ENCODE measurements around the gene NAA11. TPM values are rescaled to one million over a fixed set of nuclear protein-coding genes. Genes with fewer than 3 reads are reported as not detected.

The NAA11 gene
- total RNA-seq, 1 donor from 2014 or later, result not detected

DNA sequence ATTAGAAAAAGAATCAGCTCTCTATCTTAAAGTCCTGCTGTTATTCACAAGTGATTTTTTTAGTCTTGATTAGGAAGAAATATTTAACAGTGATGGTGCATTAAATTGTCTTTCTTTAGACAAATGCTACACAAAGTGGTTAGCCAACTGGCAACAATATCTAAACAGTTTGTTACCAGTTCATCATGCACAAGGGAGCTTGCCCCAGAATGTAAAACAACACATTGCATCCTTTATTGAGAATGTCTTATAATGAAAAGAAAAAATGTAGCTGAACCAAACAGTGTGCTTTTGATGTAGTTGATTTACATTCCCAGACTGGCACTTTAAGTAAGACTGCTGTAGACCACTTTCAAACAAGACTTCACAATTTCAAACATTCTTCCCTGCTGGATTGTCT lies 34.1 kb upstream of the NAA11 start:
- H3K9me3 Mint-ChIP-seq, result no peaks in the 10 kb centered on the region
- TF ChIP-seq, protein P1, sequence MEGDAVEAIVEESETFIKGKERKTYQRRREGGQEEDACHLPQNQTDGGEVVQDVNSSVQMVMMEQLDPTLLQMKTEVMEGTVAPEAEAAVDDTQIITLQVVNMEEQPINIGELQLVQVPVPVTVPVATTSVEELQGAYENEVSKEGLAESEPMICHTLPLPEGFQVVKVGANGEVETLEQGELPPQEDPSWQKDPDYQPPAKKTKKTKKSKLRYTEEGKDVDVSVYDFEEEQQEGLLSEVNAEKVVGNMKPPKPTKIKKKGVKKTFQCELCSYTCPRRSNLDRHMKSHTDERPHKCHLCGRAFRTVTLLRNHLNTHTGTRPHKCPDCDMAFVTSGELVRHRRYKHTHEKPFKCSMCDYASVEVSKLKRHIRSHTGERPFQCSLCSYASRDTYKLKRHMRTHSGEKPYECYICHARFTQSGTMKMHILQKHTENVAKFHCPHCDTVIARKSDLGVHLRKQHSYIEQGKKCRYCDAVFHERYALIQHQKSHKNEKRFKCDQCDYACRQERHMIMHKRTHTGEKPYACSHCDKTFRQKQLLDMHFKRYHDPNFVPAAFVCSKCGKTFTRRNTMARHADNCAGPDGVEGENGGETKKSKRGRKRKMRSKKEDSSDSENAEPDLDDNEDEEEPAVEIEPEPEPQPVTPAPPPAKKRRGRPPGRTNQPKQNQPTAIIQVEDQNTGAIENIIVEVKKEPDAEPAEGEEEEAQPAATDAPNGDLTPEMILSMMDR (IDR thresholded peaks at IDR 0.05; ENCODE audit: unreplicated experiment), result no peak
- peaks cover 4% of the 10 kb centered on the region for H3K4me1 Mint-ChIP-seq
- H3K27me3 Mint-ChIP-seq (ENCODE audit: low read depth), result no peaks in the 10 kb centered on the region
- no peak overlapping the region for H3K4me3 Mint-ChIP-seq
- DNase-seq (ENCODE audit: low spot score in 2 of 2, unreplicated experiment in 2 of 2), result no peak
- H3K36me3 Mint-ChIP-seq, result no peaks in the 10 kb centered on the region
- no peak overlapping the region for H3K27ac Mint-ChIP-seq

DNA sequence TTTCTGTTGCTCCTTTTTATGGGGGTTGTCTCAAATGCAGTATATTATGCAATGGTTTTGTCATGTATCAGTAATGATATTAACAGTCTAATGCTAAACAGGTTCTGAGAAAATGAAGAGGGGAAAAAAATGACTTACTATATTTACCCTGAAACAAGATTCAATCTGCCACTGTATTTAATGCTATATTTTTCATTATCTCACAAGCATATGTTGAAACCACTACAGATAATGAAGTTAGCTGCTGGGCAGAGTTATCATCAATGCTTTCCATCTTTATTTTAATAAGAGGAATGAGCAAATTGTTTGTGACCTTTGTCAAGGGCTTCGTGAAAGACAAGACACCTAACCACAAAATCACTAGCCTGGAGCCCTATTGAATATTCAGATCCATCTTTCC lies 32.6 kb upstream of the NAA11 start:
- H3K4me1 Mint-ChIP-seq, result peaks cover 4% of the 10 kb centered on the region
- H3K27me3 Mint-ChIP-seq (ENCODE audit: low read depth), result no peaks in the 10 kb centered on the region
- no peak overlapping the region for H3K27ac Mint-ChIP-seq
- H3K9me3 Mint-ChIP-seq, result no peaks in the 10 kb centered on the region
- TF ChIP-seq, protein P1 (IDR thresholded peaks at IDR 0.05; ENCODE audit: unreplicated experiment), result no peak
- no peak for DNase-seq (ENCODE audit: low spot score in 2 of 2, unreplicated experiment in 2 of 2)
- H3K4me3 Mint-ChIP-seq, result no peak overlapping the region
- no peaks in the 10 kb centered on the region for H3K36me3 Mint-ChIP-seq

DNA sequence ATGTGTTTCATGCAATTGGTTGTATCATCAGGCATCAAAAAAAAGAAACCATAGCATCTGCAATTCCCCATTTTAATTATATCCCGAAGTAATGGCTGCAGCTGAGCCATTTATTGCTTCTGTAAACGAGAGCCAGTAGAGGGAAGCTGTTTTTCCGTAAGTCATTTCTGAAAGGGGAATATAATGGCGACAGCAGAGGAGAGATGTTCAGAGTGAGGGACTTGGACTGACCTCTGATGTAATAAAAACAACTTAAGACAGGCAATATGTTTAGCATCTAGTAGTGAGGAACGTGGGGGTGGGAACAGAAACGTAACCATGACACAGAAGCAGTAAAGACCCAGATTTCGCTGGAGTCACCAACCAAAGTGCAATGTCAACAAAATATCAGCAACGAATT lies 31.5 kb upstream of the NAA11 start:
- no peak for DNase-seq (ENCODE audit: low spot score in 2 of 2, unreplicated experiment in 2 of 2)
- Mint-ChIP-seq H3K27me3 (ENCODE audit: low read depth) (no peaks in the 10 kb centered on the region), H3K27ac (no peak overlapping the region), H3K9me3 (no peaks in the 10 kb centered on the region), H3K36me3 (no peaks in the 10 kb centered on the region), H3K4me3 (no peak overlapping the region), H3K4me1 (peaks cover 4% of the 10 kb centered on the region)
- TF ChIP-seq, protein P1 (IDR thresholded peaks at IDR 0.05; ENCODE audit: unreplicated experiment), result no peak

DNA sequence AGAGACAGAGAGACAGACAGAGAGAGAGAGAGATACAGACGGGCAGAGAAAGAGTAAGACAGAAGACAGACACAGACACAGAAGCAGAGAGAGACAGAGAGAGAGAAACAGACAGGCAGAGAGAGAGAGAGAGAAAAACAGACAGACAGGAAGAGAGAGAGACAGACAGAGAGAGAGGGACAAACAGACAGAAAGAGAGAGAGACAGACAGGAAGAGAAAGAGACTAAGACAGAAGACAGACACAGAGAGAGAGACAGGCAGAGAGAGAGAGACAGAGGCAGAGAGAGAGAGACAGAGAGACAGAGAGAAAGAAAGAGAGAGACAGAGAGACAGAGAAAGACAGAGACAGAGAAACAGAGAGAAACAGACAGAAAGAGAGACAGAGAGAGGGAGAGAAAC lies 27.2 kb upstream of the NAA11 start:
- TF ChIP-seq, protein P1 (IDR thresholded peaks at IDR 0.05; ENCODE audit: unreplicated experiment), result no peak
- Mint-ChIP-seq H3K36me3 (peaks cover 4% of the 10 kb centered on the region), H3K9me3 (peaks cover 22% of the 10 kb centered on the region), H3K4me1 (peaks cover 1% of the 10 kb centered on the region), H3K27me3 (ENCODE audit: low read depth) (no peaks in the 10 kb centered on the region), H3K4me3 (no peak overlapping the region), H3K27ac (no peak overlapping the region)
- no peak for DNase-seq (ENCODE audit: low spot score in 2 of 2, unreplicated experiment in 2 of 2)

DNA sequence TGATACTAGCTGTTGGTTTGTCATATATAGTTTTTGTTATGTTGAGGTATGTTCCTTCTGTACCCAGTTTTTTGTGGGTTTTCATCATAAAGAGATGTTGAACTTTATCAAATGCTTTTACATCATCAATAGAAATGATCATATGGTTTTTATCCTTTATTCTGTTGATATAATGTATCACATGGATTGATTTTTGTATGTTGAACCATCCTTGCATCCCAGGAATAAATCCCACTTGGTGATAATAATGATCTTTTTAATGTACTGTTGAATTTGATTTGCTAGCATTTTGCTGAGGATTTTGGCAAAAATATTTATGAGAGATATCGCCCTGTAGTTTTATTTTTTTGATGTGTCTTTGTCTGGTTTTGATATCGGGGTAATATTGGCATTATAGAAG lies 22.5 kb upstream of the NAA11 start:
- H3K27me3 Mint-ChIP-seq (ENCODE audit: low read depth), result no peaks in the 10 kb centered on the region
- no peaks in the 10 kb centered on the region for H3K4me1 Mint-ChIP-seq
- H3K9me3 Mint-ChIP-seq, result peaks cover 51% of the 10 kb centered on the region
- peaks cover 18% of the 10 kb centered on the region for H3K36me3 Mint-ChIP-seq
- H3K4me3 Mint-ChIP-seq, result no peak overlapping the region
- TF ChIP-seq, protein P1 (IDR thresholded peaks at IDR 0.05; ENCODE audit: unreplicated experiment), result no peak
- H3K27ac Mint-ChIP-seq, result no peak overlapping the region
- no peak for DNase-seq (ENCODE audit: low spot score in 2 of 2, unreplicated experiment in 2 of 2)

Data from mesothelial cell of epicardium (in vitro differentiated cells).